ENCODE results near the gene FSTL5.

Gene FSTL5

DNA sequence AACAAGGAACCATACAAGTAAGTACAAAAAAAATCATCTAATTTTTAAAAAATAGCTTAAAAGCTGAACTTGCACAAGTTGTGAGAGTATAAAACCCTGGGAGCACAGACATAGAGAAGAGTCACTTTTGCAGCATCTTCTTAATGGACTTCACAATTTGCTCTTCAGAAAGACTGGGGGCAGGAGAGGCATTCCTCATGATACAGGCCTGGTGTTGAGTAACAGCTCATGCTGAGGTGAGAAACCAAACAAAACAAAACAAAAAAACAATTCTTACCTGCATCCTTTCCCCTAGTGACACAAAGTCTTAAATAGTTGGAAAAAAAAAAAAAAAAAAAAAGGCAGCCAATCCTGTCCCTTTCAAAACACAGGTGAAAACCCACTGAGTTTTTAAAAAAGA is 562.8 kb downstream of the FSTL5 start:
- TF ChIP-seq ZFX (IDR thresholded peaks at IDR 0.05; ENCODE audit: borderline replicate concordance) (no peak), CTCF (IDR thresholded peaks at IDR 0.05) (no peak)
- H3K27ac ChIP-seq, result no peak overlapping the region

GRCh38 chr4:161595230-161595771 is 568.5 kb downstream of the FSTL5 start:
- TF ChIP-seq CTCF (IDR thresholded peaks at IDR 0.05), result no peak
- no peak for TF ChIP-seq ZFX (IDR thresholded peaks at IDR 0.05; ENCODE audit: borderline replicate concordance)

DNA sequence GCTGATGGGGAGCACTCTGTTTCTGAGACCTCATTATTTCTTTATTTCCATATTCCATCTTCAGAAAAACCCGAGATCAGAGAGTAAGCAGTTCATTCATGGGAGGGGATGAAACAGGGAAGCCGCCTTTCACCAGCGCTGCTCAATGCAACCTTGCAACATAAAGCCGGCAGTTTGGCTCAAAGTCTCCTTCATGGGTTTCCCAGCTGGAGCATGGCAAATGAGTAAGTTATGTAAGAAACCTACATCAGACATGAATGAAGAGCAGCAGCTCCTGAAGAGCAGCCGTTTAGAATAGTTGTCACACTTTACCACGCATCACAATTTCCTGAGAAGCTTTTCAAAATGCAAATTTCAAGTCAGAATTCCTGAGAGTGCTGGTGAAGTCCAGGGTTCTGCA is 578.8 kb downstream of the FSTL5 start:
- TF ChIP-seq ZFX (IDR thresholded peaks at IDR 0.05; ENCODE audit: borderline replicate concordance) (no peak), CTCF (IDR thresholded peaks at IDR 0.05) (no peak)
- no peak overlapping the region for H3K27ac ChIP-seq

More at GRCh38 chr4:161595230-161595771, 568.5 kb downstream of the FSTL5 start:
- H3K27ac ChIP-seq, result no peak overlapping the region

GRCh38 chr4:161583549-161583948 is 580.3 kb downstream of the FSTL5 start:
- no peak for TF ChIP-seq CTCF (IDR thresholded peaks at IDR 0.05)
- no peak for TF ChIP-seq ZFX (IDR thresholded peaks at IDR 0.05; ENCODE audit: borderline replicate concordance)
- H3K27ac ChIP-seq, result no peak overlapping the region

DNA sequence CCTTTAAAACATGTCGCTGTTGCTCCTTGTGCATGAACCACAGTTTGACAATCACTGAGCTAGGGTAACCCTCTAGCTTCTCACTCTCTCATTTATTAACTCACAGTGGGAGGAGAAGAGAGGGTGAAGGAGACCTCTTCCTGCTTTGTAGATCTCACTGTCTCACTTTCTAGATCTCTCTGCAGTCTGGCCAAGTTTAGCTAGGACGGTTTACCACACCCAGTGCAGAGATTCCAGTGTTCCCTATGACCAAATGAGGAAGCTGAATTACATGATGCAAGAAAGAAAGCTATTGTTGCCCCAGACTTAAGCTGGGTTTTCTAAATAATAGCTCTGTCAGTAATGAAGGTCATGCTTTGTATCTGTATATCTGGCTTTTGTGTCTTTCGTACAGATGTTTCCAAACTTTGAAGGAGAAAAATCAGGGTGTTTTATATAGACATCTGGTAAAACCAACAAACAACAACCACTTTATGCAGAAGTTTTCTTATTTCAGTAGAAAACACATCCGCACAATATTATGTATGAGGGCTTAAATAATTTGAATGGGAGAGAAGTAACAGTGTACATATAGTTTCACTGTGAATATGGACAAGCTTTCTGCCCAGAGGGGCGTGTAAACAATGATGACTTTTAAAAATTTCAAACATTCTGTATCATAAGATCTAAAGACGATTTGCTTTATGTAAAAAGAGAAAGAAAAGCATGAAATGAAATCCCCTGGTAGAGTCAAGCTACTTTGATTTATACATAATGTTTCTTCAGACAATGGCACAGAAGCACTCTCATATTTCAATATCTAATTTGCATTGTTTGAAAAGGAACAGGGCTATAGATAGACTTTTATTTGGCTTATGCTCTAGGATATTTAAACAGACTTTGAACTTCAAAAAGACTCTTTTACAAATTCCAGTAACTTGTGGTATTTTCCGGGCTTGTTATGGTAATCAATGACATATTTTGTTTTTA is 582.3 kb downstream of the FSTL5 start:
- no peak overlapping the region for H3K27ac ChIP-seq
- no peak for TF ChIP-seq CTCF (IDR thresholded peaks at IDR 0.05)
- TF ChIP-seq ZFX (IDR thresholded peaks at IDR 0.05; ENCODE audit: borderline replicate concordance), result no peak

GRCh38 chr4:161577579-161578301 is 586.1 kb downstream of the FSTL5 start:
- TF ChIP-seq CTCF (IDR thresholded peaks at IDR 0.05), result no peak
- no peak overlapping the region for H3K27ac ChIP-seq
